HEK293 (cell line): ENCODE data around the gene PCDHGC4.

ENCODE experiments used
- SP2 ChIP-seq: fragments of 450-650 bp; formaldehyde crosslinking; IDR thresholded peaks from 2 replicates; pipeline ENCODE4 v1.5.1; 2016; ENCODE audit warnings: missing biosample characterization, missing genetic modification characterization
- ZBTB8A ChIP-seq: fragments of 450-650 bp; formaldehyde crosslinking; IDR thresholded peaks from 2 replicates; pipeline ENCODE4 v1.5.1; 2016; ENCODE audit warnings: missing biosample characterization, missing genetic modification characterization
- ZNF138 ChIP-seq: fragments of 450-650 bp; formaldehyde crosslinking; IDR thresholded peaks from 2 replicates; pipeline ENCODE4 v1.5.1; 2016; ENCODE audit warnings: missing biosample characterization, missing genetic modification characterization, borderline replicate concordance
- ZNF274 ChIP-seq, 2 experiments: fragments of 200-500 bp in 1 of 2; fragments of 450-650 bp in 1 of 2; sonication (Bioruptor generic) in 1 of 2; formaldehyde crosslinking in 1 of 2; IDR thresholded peaks; 2 replicates each; pipeline versions ENCODE4 v1.5.1 to v1.6.1; 2014 to 2016; ENCODE audit warnings: borderline replicate concordance in 1 of 2, inconsistent platforms in 1 of 2, low read length in 1 of 2, missing biosample characterization in 1 of 2, missing genetic modification characterization in 1 of 2
- ZNF341 ChIP-seq: fragments of 450-650 bp; formaldehyde crosslinking; IDR thresholded peaks from 2 replicates; pipeline ENCODE4; 2016; ENCODE audit warnings: low read depth, missing biosample characterization, missing genetic modification characterization
- TF ChIP-seq, protein P1 (sequence below): fragments of 450-650 bp; formaldehyde crosslinking; IDR thresholded peaks from 2 replicates; pipeline ENCODE4 v1.5.1; 2016; ENCODE audit warnings: missing biosample characterization, missing genetic modification characterization
- TF ChIP-seq, protein P2 (sequence below): fragments of 450-650 bp; formaldehyde crosslinking; IDR thresholded peaks from 2 replicates; pipeline ENCODE4 v1.5.1; 2016; ENCODE audit warnings: missing biosample characterization, missing genetic modification characterization
- TF ChIP-seq, protein P3 (sequence below): fragments of 450-650 bp; formaldehyde crosslinking; IDR thresholded peaks from 2 replicates; pipeline ENCODE4 v1.5.1; 2016; ENCODE audit warnings: missing biosample characterization, missing genetic modification characterization, borderline replicate concordance
- TF ChIP-seq, protein P4 (sequence below): fragments of 450-650 bp; formaldehyde crosslinking; IDR thresholded peaks from 2 replicates; pipeline ENCODE4 v1.5.1; 2016; ENCODE audit warnings: missing biosample characterization, missing genetic modification characterization, low read depth

DNA sequence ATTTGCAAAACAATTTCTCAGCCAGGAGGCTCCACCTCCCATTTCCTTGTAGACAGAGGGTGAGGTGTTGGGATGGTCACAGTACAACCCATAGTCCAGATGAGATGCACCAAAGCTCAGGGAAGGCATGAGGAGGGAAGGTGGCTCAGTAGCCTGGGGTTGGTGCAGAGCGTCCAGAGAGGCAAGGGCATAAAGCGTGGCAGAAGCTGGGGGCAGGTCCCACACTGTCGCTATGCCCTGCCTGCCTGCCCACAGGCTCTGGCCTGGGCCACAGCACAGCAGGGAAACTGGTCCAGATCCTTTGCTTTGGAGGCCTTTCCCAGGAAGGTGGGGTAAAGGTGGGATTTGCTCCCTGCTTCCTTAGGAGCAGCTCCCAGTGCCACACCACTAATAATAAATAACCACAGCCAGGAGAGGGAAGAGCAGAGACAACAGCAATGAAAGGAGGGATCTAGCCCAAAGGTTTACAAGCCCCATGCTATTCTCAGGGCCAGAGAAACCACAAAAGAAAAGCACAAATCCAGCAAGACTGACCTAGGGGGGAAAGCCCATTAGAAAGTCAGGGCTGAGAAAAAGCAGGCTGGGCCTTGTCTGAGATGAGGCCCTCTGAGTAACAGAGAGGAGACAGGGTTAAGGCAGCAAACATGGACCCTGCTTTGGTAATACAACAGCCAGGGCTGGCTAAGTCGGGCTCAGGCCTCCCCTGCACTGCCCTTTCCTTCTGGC is 31.3 kb downstream of the PCDHGC4 start:
- no peak for TF ChIP-seq ZNF341 (tag by site-specific recombination)
- TF ChIP-seq, protein P1, sequence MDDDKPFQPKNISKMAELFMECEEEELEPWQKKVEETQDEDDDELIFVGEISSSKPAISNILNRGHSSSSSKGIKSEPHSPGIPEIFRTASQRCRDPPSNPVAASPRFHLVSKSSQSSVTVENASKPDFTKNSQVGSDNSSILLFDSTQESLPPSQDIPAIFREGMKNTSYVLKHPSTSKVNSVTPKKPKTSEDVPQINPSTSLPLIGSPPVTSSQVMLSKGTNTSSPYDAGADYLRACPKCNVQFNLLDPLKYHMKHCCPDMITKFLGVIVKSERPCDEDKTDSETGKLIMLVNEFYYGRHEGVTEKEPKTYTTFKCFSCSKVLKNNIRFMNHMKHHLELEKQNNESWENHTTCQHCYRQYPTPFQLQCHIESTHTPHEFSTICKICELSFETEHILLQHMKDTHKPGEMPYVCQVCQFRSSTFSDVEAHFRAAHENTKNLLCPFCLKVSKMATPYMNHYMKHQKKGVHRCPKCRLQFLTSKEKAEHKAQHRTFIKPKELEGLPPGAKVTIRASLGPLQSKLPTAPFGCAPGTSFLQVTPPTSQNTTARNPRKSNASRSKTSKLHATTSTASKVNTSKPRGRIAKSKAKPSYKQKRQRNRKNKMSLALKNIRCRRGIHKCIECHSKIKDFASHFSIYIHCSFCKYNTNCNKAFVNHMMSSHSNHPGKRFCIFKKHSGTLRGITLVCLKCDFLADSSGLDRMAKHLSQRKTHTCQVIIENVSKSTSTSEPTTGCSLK = no peak
- no peak for TF ChIP-seq ZNF138
- TF ChIP-seq, protein P2, sequence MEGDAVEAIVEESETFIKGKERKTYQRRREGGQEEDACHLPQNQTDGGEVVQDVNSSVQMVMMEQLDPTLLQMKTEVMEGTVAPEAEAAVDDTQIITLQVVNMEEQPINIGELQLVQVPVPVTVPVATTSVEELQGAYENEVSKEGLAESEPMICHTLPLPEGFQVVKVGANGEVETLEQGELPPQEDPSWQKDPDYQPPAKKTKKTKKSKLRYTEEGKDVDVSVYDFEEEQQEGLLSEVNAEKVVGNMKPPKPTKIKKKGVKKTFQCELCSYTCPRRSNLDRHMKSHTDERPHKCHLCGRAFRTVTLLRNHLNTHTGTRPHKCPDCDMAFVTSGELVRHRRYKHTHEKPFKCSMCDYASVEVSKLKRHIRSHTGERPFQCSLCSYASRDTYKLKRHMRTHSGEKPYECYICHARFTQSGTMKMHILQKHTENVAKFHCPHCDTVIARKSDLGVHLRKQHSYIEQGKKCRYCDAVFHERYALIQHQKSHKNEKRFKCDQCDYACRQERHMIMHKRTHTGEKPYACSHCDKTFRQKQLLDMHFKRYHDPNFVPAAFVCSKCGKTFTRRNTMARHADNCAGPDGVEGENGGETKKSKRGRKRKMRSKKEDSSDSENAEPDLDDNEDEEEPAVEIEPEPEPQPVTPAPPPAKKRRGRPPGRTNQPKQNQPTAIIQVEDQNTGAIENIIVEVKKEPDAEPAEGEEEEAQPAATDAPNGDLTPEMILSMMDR (tag by site-specific recombination) = no peak
- no peak for TF ChIP-seq SP2 (tag by site-specific recombination)
- TF ChIP-seq, protein P3, sequence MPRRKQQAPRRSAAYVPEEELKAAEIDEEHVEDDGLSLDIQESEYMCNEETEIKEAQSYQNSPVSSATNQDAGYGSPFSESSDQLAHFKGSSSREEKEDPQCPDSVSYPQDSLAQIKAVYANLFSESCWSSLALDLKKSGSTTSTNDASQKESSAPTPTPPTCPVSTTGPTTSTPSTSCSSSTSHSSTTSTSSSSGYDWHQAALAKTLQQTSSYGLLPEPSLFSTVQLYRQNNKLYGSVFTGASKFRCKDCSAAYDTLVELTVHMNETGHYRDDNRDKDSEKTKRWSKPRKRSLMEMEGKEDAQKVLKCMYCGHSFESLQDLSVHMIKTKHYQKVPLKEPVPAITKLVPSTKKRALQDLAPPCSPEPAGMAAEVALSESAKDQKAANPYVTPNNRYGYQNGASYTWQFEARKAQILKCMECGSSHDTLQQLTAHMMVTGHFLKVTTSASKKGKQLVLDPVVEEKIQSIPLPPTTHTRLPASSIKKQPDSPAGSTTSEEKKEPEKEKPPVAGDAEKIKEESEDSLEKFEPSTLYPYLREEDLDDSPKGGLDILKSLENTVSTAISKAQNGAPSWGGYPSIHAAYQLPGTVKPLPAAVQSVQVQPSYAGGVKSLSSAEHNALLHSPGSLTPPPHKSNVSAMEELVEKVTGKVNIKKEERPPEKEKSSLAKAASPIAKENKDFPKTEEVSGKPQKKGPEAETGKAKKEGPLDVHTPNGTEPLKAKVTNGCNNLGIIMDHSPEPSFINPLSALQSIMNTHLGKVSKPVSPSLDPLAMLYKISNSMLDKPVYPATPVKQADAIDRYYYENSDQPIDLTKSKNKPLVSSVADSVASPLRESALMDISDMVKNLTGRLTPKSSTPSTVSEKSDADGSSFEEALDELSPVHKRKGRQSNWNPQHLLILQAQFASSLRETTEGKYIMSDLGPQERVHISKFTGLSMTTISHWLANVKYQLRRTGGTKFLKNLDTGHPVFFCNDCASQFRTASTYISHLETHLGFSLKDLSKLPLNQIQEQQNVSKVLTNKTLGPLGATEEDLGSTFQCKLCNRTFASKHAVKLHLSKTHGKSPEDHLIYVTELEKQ (tag by site-specific recombination) = no peak
- TF ChIP-seq ZNF274 (IDR thresholded peaks at IDR 0.05; ENCODE audit: low read length) = no peak
- TF ChIP-seq ZNF274 (tag by site-specific recombination; IDR thresholded peaks at IDR 0.05; ENCODE audit: borderline replicate concordance) = no peak
- TF ChIP-seq, protein P4, sequence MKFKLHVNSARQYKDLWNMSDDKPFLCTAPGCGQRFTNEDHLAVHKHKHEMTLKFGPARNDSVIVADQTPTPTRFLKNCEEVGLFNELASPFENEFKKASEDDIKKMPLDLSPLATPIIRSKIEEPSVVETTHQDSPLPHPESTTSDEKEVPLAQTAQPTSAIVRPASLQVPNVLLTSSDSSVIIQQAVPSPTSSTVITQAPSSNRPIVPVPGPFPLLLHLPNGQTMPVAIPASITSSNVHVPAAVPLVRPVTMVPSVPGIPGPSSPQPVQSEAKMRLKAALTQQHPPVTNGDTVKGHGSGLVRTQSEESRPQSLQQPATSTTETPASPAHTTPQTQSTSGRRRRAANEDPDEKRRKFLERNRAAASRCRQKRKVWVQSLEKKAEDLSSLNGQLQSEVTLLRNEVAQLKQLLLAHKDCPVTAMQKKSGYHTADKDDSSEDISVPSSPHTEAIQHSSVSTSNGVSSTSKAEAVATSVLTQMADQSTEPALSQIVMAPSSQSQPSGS = no peak
- TF ChIP-seq ZBTB8A = no peak
